ENCODE measurements around the gene UBALD1.

The UBALD1 gene

DNA sequence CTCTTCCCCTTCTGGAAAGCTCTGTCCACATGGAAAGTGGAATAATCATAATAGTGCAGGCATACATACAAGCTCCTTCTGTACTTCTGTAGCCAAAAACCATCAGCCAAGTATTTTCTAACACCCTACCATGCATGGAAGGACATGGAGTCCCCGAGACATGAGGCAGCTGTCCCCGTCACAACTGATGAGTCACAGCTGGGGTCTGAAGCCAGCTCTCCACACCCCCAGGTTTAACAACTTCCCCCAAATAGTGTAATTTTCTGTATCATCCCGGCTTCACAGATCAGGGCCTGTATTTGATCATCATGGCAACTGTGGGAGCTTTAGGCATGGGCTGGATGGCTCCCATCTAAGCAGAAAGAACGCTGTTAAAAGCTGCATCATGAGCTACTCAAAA, 42.0 kb downstream of the UBALD1 start:
- Histone ChIP-seq H3K36me3 (replicated peaks; ENCODE audit: low read depth, low read length) (no peaks in the 10 kb centered on the region), H3K27me3 (ENCODE audit: low read depth, low read length) (no peaks in the 10 kb centered on the region), H3K79me2 (ENCODE audit: low read length) (no peaks in the 10 kb centered on the region), H3K27ac (ENCODE audit: low read length) (no peak overlapping the region), H3K4me3 (ENCODE audit: low read length) (no peak overlapping the region), H4K20me1 (ENCODE audit: insufficient read depth, low read length) (no peaks in the 10 kb centered on the region), H3K9me3 (ENCODE audit: insufficient read depth, low read length) (no peaks in the 10 kb centered on the region), H3K4me1 (ENCODE audit: low read length) (no peaks in the 10 kb centered on the region), H3K4me2 (ENCODE audit: low read length) (no peak overlapping the region), H3K9ac (ENCODE audit: low read length) (no peak overlapping the region), H2AFZ (ENCODE audit: low read depth, low read length) (no peak overlapping the region)
- TF ChIP-seq CTCF (IDR thresholded peaks at IDR 0.05; ENCODE audit: low read depth, low read length): no peak
- no peak for TF ChIP-seq EZH2phosphoT487 (IDR thresholded peaks at IDR 0.05; ENCODE audit: low read depth)

GRCh38 chr16:4570688-4571321, 43.9 kb downstream of the UBALD1 start:
- H3K4me2 ChIP-seq (ENCODE audit: low read length): no peak overlapping the region
- H3K79me2 ChIP-seq (ENCODE audit: low read length): no peaks in the 10 kb centered on the region
- no peak for TF ChIP-seq CTCF (IDR thresholded peaks at IDR 0.05; ENCODE audit: low read depth, low read length)
- no peak for TF ChIP-seq EZH2phosphoT487 (IDR thresholded peaks at IDR 0.05; ENCODE audit: low read depth)
- no peak overlapping the region for H3K27ac ChIP-seq (ENCODE audit: low read length)
- H3K27me3 ChIP-seq (ENCODE audit: low read depth, low read length): no peaks in the 10 kb centered on the region
- H2AFZ ChIP-seq (ENCODE audit: low read depth, low read length): no peak overlapping the region
- H3K9me3 ChIP-seq (ENCODE audit: insufficient read depth, low read length): no peaks in the 10 kb centered on the region
- no peaks in the 10 kb centered on the region for H3K4me1 ChIP-seq (ENCODE audit: low read length)
- no peaks in the 10 kb centered on the region for H3K36me3 ChIP-seq (replicated peaks; ENCODE audit: low read depth, low read length)
- H3K9ac ChIP-seq (ENCODE audit: low read length): no peak overlapping the region
- H4K20me1 ChIP-seq (ENCODE audit: insufficient read depth, low read length): no peaks in the 10 kb centered on the region
- H3K4me3 ChIP-seq (ENCODE audit: low read length): no peak overlapping the region

GRCh38 chr16:4570086-4570485, 44.6 kb downstream of the UBALD1 start:
- H3K4me1 ChIP-seq (ENCODE audit: low read length): no peaks in the 10 kb centered on the region
- H3K36me3 ChIP-seq (replicated peaks; ENCODE audit: low read depth, low read length): no peaks in the 10 kb centered on the region
- no peaks in the 10 kb centered on the region for H3K27me3 ChIP-seq (ENCODE audit: low read depth, low read length)
- H3K4me3 ChIP-seq (ENCODE audit: low read length): peak overlapping the region; percentile 10
- H4K20me1 ChIP-seq (ENCODE audit: insufficient read depth, low read length): no peaks in the 10 kb centered on the region
- no peaks in the 10 kb centered on the region for H3K79me2 ChIP-seq (ENCODE audit: low read length)
- no peak for TF ChIP-seq EZH2phosphoT487 (IDR thresholded peaks at IDR 0.05; ENCODE audit: low read depth)
- no peak for TF ChIP-seq CTCF (IDR thresholded peaks at IDR 0.05; ENCODE audit: low read depth, low read length)
- no peak overlapping the region for H3K27ac ChIP-seq (ENCODE audit: low read length)
- peak overlapping the region; percentile 32; the same call in 1 of the 2 replicates for H3K4me2 ChIP-seq (ENCODE audit: low read length)
- H3K9me3 ChIP-seq (ENCODE audit: insufficient read depth, low read length): no peaks in the 10 kb centered on the region
- no peak overlapping the region for H3K9ac ChIP-seq (ENCODE audit: low read length)
- no peak overlapping the region for H2AFZ ChIP-seq (ENCODE audit: low read depth, low read length)

GRCh38 chr16:4566144-4566543, 48.5 kb downstream of the UBALD1 start:
- no peak overlapping the region for H3K9ac ChIP-seq (ENCODE audit: low read length)
- H3K4me3 ChIP-seq (ENCODE audit: low read length): no peak overlapping the region
- no peaks in the 10 kb centered on the region for H3K27me3 ChIP-seq (ENCODE audit: low read depth, low read length)
- no peak overlapping the region; the same call in 1 of the 2 replicates for H3K4me2 ChIP-seq (ENCODE audit: low read length)
- no peaks in the 10 kb centered on the region for H3K36me3 ChIP-seq (replicated peaks; ENCODE audit: low read depth, low read length)
- H3K79me2 ChIP-seq (ENCODE audit: low read length): no peaks in the 10 kb centered on the region
- H4K20me1 ChIP-seq (ENCODE audit: insufficient read depth, low read length): no peaks in the 10 kb centered on the region
- TF ChIP-seq CTCF (IDR thresholded peaks at IDR 0.05; ENCODE audit: low read depth, low read length) (no peak), EZH2phosphoT487 (IDR thresholded peaks at IDR 0.05; ENCODE audit: low read depth) (no peak)
- H2AFZ ChIP-seq (ENCODE audit: low read depth, low read length): no peak overlapping the region
- no peak overlapping the region for H3K27ac ChIP-seq (ENCODE audit: low read length)
- H3K9me3 ChIP-seq (ENCODE audit: insufficient read depth, low read length): no peaks in the 10 kb centered on the region
- no peaks in the 10 kb centered on the region for H3K4me1 ChIP-seq (ENCODE audit: low read length)

Data from OCI-LY3 (cell line).